GM19395 (cell line): ENCODE measurements around the gene ARSB.

Experiments used
- ATAC-seq: cut with Tn5 transposase; IDR thresholded peaks from one replicate; pipeline ENCODE4 v1.9.1; 2021; ENCODE audit warnings: mild to moderate bottlenecking, moderate library complexity; ENCODE audit not compliant: unreplicated experiment

Gene ARSB

GRCh38 chr5:78810098-78810920 lies 174.8 kb downstream of the ARSB start:
- ATAC-seq, result no peak

DNA sequence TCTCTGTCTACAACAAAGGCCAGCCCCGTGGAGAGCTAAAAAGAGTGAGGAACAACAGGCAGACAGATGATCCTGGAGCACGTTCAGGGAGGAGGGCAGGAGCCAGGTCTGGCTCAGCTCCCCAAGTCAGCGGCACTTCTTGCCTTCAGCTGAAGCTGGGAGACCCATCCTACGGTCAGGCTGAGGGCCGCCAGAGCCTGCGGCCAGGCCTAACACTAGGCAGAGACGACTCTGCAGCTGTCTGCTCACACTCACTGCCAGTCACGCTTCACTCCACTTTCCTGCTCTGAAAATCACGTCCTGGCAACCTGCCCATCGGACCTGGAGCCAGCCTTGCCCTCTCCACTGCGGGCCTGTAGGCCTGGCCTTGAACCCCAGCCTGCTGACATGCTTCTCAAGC lies 175.7 kb downstream of the ARSB start:
- no peak for ATAC-seq

GRCh38 chr5:78808818-78809217 lies 176.3 kb downstream of the ARSB start:
- ATAC-seq, result no peak

- ATAC-seq, result no peak
These were observed 176.7 kb downstream of the ARSB start for GRCh38 chr5:78808380-78808779.

DNA sequence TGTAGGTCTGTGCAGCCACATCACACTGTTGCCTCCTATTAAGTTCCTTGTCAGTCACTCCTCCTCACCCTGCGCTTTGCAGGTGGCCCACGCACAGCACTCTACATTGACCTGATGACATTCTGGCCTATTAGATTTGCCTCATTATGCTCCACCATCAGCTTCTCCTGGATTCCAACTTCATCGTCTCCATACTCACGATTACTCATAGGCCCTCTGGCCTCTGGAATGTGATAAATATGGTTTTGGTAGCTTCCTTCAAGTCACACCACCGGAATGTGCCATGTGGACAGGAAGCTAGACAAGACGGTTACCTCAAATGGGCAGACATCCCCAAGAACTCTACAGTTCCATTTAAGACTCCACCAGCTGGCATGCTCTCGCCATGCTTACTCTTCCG lies 178.6 kb downstream of the ARSB start:
- ATAC-seq, result no peak

GRCh38 chr5:78805474-78806124 lies 179.5 kb downstream of the ARSB start:
- ATAC-seq, result no peak

GRCh38 chr5:78804995-78805394 lies 180.1 kb downstream of the ARSB start:
- no peak for ATAC-seq

DNA sequence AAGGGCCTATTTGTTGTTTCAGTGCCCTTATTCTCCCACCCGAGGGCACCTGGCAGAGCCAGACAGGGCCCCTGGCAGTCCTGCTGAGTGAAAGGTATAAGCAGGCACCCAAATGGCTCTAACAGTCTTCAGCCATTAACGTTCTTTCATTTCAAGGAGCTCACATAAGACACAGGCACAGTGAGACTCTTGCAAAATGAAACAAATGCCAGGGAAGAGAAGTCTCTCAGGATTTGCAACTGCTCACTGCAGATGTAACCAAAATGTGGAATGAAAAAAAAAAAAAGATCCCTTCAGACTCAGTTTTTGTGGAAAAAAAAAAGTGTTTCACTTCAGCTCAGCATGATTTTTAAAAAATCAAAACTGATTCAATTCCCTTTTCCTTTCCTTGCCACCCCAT lies 181.2 kb downstream of the ARSB start:
- ATAC-seq, result no peak

GRCh38 chr5:78803353-78803752 lies 181.8 kb downstream of the ARSB start:
- no peak for ATAC-seq

DNA sequence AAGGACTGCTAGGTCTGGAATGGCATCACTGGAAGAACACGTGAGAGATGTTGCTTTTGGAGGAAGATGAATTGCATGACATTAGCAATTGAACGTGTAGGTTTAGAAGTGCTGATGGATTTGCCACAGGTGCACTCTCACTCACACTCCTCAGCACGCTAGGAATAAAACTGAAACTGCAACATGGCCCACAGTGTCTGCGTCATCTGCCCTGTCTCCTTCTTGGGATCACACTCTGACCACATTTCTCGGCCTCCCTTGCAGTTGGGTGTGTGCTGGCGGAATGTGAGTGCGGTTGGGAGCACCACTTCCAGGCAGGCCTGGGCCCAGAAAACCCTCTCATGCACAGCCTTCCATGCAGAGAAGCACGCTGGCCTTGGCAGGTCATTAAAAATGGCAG lies 183.7 kb downstream of the ARSB start:
- ATAC-seq, result no peak

DNA sequence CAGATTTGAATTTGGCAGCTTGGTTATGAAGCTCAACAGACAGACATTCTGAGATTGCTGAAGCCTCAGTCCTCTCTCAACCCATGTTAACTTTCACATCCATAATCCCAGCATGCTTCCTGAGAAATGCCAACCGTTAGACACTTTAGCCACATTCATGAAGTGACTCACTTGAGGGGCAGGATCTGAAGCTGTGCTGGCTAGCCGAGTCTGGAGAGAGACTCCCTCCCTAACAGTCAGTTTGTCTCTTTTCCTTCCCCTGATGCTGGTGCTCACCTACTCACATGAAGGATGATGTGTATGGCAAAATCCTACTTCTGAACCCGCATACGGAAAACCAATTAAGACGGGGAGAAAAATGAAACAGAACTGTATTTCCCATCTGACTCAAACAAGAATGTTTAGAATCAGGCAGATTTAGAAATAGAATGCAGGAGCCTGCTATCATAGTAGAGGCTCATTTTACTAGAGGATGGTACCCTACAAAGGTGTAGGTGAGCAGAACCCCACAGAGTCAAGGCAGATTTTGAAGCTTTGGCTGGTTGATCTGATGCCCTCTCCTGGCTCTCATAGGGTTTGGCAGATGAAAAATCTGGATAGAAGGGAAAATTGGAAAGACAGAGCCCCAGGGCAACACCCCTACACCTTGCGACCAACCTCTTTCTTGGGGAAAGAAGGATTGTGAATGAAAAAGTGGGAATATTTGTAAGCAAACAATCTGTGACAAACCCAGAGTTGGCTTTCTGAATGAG lies 185.7 kb downstream of the ARSB start:
- ATAC-seq, result no peak

GRCh38 chr5:78798673-78799029 lies 186.5 kb downstream of the ARSB start:
- ATAC-seq, result no peak

GRCh38 chr5:78797936-78798672 lies 187.0 kb downstream of the ARSB start:
- no peak for ATAC-seq

- no peak for ATAC-seq
These were observed 189.4 kb downstream of the ARSB start for GRCh38 chr5:78795757-78796156.

- ATAC-seq, result no peak
These were observed 190.4 kb downstream of the ARSB start for GRCh38 chr5:78794693-78795215.

DNA sequence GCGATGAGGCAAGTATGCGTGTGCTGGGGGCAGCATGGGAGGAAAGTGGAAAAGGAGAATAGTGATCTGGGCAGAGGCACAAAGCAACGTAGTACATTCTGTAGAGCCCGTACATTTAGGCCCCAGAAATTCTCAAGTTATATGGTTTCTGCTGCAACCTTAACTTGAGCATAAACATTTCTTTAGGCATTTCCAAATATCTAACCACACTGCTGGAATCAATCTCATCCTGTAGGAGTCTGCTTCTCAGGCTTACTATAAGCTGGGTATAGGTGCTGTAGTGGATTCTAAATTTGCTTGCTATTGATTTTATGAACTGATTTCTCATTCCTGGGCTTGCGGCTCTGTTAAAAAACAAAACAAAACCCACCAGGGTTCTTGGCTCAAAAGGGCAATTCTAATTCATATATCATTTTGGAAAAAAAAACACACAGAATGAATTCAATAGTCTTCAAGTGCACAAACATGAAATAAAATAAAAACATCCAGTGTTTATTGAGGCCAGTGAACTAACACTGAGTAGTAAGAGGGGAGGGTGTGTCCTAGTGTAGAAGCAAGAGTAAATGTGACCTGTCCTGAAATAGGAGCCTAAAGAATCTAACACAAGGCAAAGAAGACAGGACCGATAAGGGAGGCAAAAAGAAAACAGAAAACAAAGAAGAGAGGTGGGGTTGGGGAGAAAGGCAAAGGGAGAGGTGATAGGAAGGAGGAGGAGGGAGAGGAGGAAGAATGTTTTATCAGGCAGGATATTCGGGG lies 191.0 kb downstream of the ARSB start:
- ATAC-seq, result no peak

DNA sequence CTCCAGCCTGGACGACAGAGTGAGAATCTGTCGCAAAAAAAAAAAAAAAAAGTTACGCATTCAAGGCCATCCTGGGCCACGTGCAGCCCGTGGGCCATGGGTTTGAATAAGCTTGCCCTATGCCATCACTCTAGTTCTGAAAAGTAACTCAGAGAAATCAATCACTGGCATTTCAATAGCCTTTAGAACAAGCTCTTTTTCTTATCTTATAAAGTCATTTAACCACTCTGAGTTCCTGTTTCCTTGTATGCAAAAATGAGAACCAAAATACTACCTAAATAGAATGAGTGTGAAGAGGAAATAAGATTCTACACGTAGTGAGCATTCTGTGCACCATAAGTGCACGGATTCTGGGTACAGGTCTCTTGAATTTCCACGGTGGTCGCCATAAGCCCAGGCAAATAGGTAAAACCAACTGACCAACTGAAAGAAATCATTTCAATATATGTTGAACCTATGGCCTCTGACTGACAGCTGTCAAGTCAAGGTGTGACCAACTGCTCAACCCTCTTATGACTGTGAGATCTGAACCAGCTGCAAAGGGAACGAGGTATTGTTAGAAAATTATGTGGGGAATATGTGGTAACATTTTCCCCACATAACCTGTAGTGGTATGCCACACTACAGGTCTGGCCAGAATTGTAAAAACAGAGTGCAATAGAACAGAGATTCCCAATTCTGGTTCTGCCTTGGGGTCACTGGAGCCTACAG lies 192.6 kb downstream of the ARSB start:
- peak; percentile 67 for ATAC-seq

DNA sequence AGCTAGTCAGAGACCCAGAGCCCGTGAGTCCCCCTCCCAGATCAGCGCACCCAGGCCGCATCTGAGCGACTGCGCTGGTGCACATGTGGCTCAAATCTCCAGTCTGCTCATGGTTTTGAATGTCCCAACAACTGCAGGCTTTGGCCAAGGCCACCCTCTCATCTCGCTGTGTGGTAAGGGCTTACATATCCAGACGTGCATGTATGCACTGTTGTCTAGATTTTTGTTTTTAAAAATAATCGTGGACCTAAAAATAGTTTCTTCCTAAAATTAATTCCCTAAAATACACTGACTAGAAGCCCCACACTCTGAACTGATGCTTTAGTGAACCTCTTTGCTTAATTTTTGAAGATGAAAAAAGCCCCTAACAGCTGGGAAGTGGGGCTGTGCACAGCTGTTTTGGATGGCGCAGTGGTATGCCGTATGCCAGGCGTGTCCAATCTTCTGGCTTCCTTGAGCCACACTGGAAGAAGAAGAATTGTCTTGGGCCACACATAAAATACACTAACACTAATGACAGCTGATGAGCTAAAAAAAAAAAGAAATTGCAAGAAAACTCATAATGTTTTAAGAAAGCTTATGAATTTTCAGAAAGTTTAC lies 193.5 kb downstream of the ARSB start:
- ATAC-seq, result no peak

DNA sequence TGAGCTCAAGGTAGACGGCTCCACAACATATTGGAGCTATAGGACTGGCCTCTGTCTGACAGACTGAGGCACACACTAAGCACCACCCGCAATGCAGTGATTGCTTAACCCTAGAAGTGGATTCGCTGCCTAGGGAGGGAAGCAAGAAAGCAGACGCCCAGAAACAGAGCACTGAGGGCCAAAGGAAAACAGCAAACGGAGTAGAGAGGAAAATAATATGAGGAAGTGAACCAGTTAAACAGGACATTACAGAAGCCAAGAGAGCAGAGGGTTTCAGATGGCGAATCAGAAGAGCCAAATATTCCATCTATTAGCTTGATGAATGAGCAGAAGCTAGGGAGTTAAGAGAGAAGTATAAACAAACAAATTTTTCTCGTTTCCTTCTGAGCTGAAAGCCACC lies 197.3 kb downstream of the ARSB start:
- no peak for ATAC-seq
